Heart left ventricle (tissue), 16 donors: ENCODE data around the gene TAOK2. TPM values are rescaled to one million over a fixed set of nuclear protein-coding genes. Genes with fewer than 3 reads are reported as not detected.
A peak's percentile ranks its signal among the peaks of the same experiment; 100 is the strongest.

Source experiments
- ATAC-seq, 4 donors: fragments of 200-7000 bp; cut with Tn5 transposase; one replicate each; pipeline ENCODE4 v1.9.1; 2020 to 2022; ENCODE audit warnings: moderate library complexity in 4 of 4, mild to moderate bottlenecking in 3 of 4, moderate number of reproducible peaks in 1 of 4
- DNase-seq, 5 donors: peaks; one replicate each; pipeline ENCODE4 v3.0.0-alpha.2; 2020
- H3K27ac ChIP-seq, 12 donors: fragments of 200-600 bp; sonication (generic) in 4 of 12; one replicate each; pipeline versions ENCODE4 v1.5.0 to v1.8.0; 2016 to 2022; ENCODE audit warnings: mild to moderate bottlenecking in 2 of 12
- H3K27me3 ChIP-seq, 9 donors: fragments of 200-600 bp; sonication (generic) in 2 of 9; one replicate each; pipeline versions ENCODE4 v1.5.1 to v1.8.0; 2016 to 2022; ENCODE audit warnings: mild to moderate bottlenecking in 3 of 9
- H3K36me3 ChIP-seq, 9 donors: fragments of 200-600 bp; sonication (generic) in 2 of 9; one replicate each; pipeline versions ENCODE4 v1.5.0 to v1.8.0; 2018 to 2022; ENCODE audit warnings: mild to moderate bottlenecking in 2 of 9
- H3K4me1 ChIP-seq, 12 donors: fragments of 200-600 bp; sonication (generic) in 4 of 12; one replicate each; pipeline versions ENCODE4 v1.5.0 to v1.8.0; 2016 to 2022; ENCODE audit warnings: mild to moderate bottlenecking in 3 of 12
- H3K4me3 ChIP-seq, 12 donors: fragments of 200-600 bp; sonication (generic) in 4 of 12; one replicate each; pipeline versions ENCODE4 v1.5.0 to v1.8.0; 2017 to 2022; ENCODE audit warnings: mild to moderate bottlenecking in 9 of 12, moderate library complexity in 4 of 12
- H3K9me3 ChIP-seq, 12 donors: fragments of 200-600 bp; sonication (generic) in 4 of 12; one replicate each; pipeline versions ENCODE4 v1.5.0 to v1.8.0; 2016 to 2022; ENCODE audit warnings: mild to moderate bottlenecking in 1 of 12
- CTCF ChIP-seq, 12 donors: fragments of 200-600 bp; sonication (generic) in 4 of 12; IDR thresholded peaks; one replicate each; pipeline versions ENCODE4 v1.5.0 to v1.8.0; 2018 to 2022; ENCODE audit warnings: antibody characterized with exemption in 12 of 12, mild to moderate bottlenecking in 5 of 12
- POLR2A ChIP-seq, 2 donors: fragments of 450-650 bp; IDR thresholded peaks; one replicate each; pipeline ENCODE4 v1.6.1; 2017; ENCODE audit warnings: antibody characterized with exemption in 2 of 2, mild to moderate bottlenecking in 2 of 2, moderate library complexity in 2 of 2
- WGBS, 4 donors: extraction: QIAGEN DNeasy Blood & Tissue Kit in 2 of 4; methylation state at CpG; one replicate each; pipeline versions ENCODE4 v1.1.5 to v1.1.7; 2013 to 2018; 5-methylcytosine and 5-hydroxymethylcytosine counted together
- intact Hi-C, 10 donors: fragments of 100-400 bp; cut with DNase I; formaldehyde crosslinking; loops; one replicate each; pipeline versions ENCODE4 v1.11.1 to v1.14.2; 2022
- polyA plus RNA-seq, 2 donors: library from polyadenylated mRNA; stranded (reverse); fragments of 200-250 nt; gene quantifications; one replicate each; pipeline ENCODE4 v1.2.3, GENCODE V29; 2013
- total RNA-seq, 9 donors: library from RNA; depleted of rRNA in 2 of 9; stranded (reverse); fragments of >200 nt in 2 of 9; fragmentation: NEBNext Ultra II Directional in 3 of 9; extraction: Animal tissue kit (Norgen Biotek cat#: 25700) in 3 of 9; gene quantifications; one replicate each; pipeline versions ENCODE4 v1.1.0 to v1.2.4, GENCODE V29; 2016 to 2023
- donor health status: ischemic (EF 13 %, LVEDD 7.1; RV severe dilation, severe dysfunction).
- donor health status: healthy with polysubstance abuse.
- donor health status: DM: no; HTN: yes; CAD: no.
- donor health status: DM: no; HTN: no; CAD: no.
- donor health status: ischemic (EF 25% LVEDD 6.9; RV normal size, moderate dysfunction).
- donor health status: ischemic (EF 25% LVEDD 5.7; RV mildly dilated, moderate dysfunction).
- donor health status: healthy.
- donor health status: DM: yes; HTN: yes; CAD: no.
- donor health status: ischemic (EF 35%, LVEDD 5.7; RV mildly dilated, moderate dysfunction).
- donor health status: nonischemic (EF 11% LVEDD 7.7; RV severe dilation, severe dysfunction).
- donor health status: DM: yes; HTN: yes; CAD: no.
- donor health status: PGD.
- donor health status: ischemic (EF 29% LVEDD 5.4; RV normal size, mild dysfunction).
- donor health status: nonischemic (EF 23%, LVEDD 6.1; RV moderate dilation, normal function).

The TAOK2 gene
- total and polyA plus RNA-seq, 11 donors: 29.5 to 47.9 (median 35.7) TPM

GRCh38 chr16:29992344-29992967 lies 18.8 kb downstream of the TAOK2 start:
- H3K27ac ChIP-seq: no peak overlapping the region
- peak in 1 of 5 donors; percentile 18 for DNase-seq

GRCh38 chr16:29993191-29993902 lies 19.7 kb downstream of the TAOK2 start:
- Histone ChIP-seq H3K9me3 (no peaks in the 10 kb centered on the region), H3K27me3 (no peaks in the 10 kb centered on the region), H3K4me1 (peaks cover 0 to 31% (median 18%) of the 10 kb centered on the region in 12 donors), H3K27ac (no peak overlapping the region), H3K4me3 (no peak overlapping the region), H3K36me3 (peaks cover 0 to 66% (median 59%) of the 10 kb centered on the region in 9 donors)
- intact Hi-C loops: loop anchor here in 2 of 10 donors (10.0 kb wide), 2 partner anchors 179 to 189 kb away; partner anchors contain the start of genes MAZ (in 1 of the 2), PAGR1 (in 1 of the 2) and PRRT2 (in 1 of the 2)
- DNase-seq (peak in 1 of 5 donors; percentile 58), ATAC-seq (no peak)
- 82 to 88% (median 84%) methylated on average over 17 to 25 of the region's 25 CpGs for WGBS, 4 donors
- TF ChIP-seq POLR2A (IDR thresholded peaks at IDR 0.05) (no peak), CTCF (IDR thresholded peaks at IDR 0.05) (no peak)

More at GRCh38 chr16:29992344-29992967, 18.8 kb downstream of the TAOK2 start:
- Histone ChIP-seq H3K4me3 (no peak overlapping the region), H3K27me3 (no peaks in the 10 kb centered on the region), H3K9me3 (no peaks in the 10 kb centered on the region), H3K4me1 (peaks cover 0 to 30% (median 18%) of the 10 kb centered on the region in 12 donors), H3K36me3 (peaks cover 0 to 66% (median 63%) of the 10 kb centered on the region in 9 donors)
- TF ChIP-seq POLR2A (IDR thresholded peaks at IDR 0.05): no peak
- no peak for TF ChIP-seq CTCF (IDR thresholded peaks at IDR 0.05)
- WGBS, 4 donors: 45 to 56% (median 52%) methylated on average over 7 of the region's 7 CpGs
- no peak for ATAC-seq
- intact Hi-C loops: loop anchor here in 2 of 10 donors (10.0 kb wide), 2 partner anchors 178 to 188 kb away; partner anchors contain the start of genes MAZ (in 1 of the 2), PAGR1 (in 1 of the 2) and PRRT2 (in 1 of the 2)

DNA sequence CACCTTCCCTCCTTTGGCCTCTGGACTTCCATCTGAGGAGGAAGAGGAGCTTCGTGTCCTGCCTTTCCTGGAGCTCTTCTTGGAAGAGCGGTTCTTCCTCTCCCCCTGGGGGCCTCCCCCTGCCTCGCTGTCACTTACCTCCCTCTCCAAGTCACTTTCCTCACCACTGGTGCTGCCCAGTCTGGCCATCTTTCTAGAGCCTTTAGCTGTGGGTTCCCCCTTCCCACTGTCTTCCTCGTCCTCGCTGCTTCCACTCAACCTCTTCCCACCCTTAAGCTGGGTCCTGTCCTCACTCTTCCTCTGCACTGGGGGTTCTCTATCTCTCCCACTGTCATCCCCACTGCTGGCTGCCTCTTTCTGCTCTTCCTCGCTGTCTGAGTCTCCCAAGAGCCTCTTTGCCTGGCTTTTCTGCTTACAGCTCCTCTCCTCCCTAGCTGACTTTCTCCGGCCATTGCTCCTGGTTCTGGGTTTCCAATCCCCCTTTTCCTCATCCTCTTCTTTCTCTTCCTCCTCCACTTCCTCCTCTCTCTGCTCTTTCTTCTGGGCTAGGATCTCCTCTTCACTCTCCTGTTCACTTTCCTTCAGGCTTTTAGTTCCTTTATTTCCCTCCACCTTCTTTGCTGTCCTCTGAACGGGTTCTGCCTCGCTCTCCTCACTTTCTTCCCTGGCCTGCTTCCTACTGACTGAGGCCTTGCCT lies 20.4 kb downstream of the TAOK2 start:
- TF ChIP-seq POLR2A (IDR thresholded peaks at IDR 0.05): no peak
- TF ChIP-seq CTCF (IDR thresholded peaks at IDR 0.05): no peak
- H3K4me1 ChIP-seq: peaks cover 0 to 31% (median 18%) of the 10 kb centered on the region in 12 donors
- intact Hi-C loops: loop anchor here in 6 of 10 donors (2.0 to 10.0 kb wide), 5 partner anchors 17 to 189 kb away; partner anchors contain the start of genes MAZ (in 1 of the 6), PAGR1 (in 1 of the 6), PRRT2 (in 1 of the 6) and TAOK2 (in 1 of the 6)
- peaks cover 0 to 64% (median 53%) of the 10 kb centered on the region in 9 donors for H3K36me3 ChIP-seq
- H3K4me3 ChIP-seq: peak overlapping the region in 4 of 12 donors; percentile 69 to 95 (median 83)
- no peaks in the 10 kb centered on the region for H3K27me3 ChIP-seq
- ATAC-seq: no peak
- peak overlapping the region in 5 of 12 donors; percentile 4 to 98 (median 96) for H3K27ac ChIP-seq
- no peaks in the 10 kb centered on the region for H3K9me3 ChIP-seq
- WGBS, 4 donors: 73 to 83% (median 80%) methylated on average over 9 of the region's 9 CpGs
- DNase-seq: peak in 1 of 5 donors; percentile 2
